Measurements from ENCODE around the gene MYO9B.

The MYO9B gene

GRCh38 chr19:17229890-17230289 is 154.3 kb downstream of the MYO9B start:
- no peaks in the 10 kb centered on the region for H3F3A ChIP-seq (ENCODE audit: insufficient read depth)
- H3K79me2 ChIP-seq (ENCODE audit: insufficient read depth, low read length) = no peaks in the 10 kb centered on the region
- TF ChIP-seq CTCF (IDR thresholded peaks at IDR 0.05; ENCODE audit: insufficient read depth, low read length, poor library complexity, severe bottlenecking) = no peak
- no peak for TF ChIP-seq EZH2phosphoT487 (conservative IDR thresholded peaks at IDR 0.05; ENCODE audit: low read length)
- H3K36me3 ChIP-seq (ENCODE audit: low read length) = no peaks in the 10 kb centered on the region
- H3K27ac ChIP-seq (ENCODE audit: low read depth, low read length) = no peak overlapping the region
- H3K9me3 ChIP-seq (ENCODE audit: insufficient read depth, low read length) = no peaks in the 10 kb centered on the region
- no peak overlapping the region for H2AFZ ChIP-seq (ENCODE audit: low read depth, low read length, severe bottlenecking)
- H3K27me3 ChIP-seq (ENCODE audit: low read length) = no peaks in the 10 kb centered on the region
- H3K4me3 ChIP-seq (ENCODE audit: insufficient read depth, low read length, poor library complexity, severe bottlenecking) = no peak overlapping the region
- H3K4me2 ChIP-seq (ENCODE audit: low read depth, low read length, poor library complexity, severe bottlenecking) = no peak overlapping the region
- no peaks in the 10 kb centered on the region for H3K9me2 ChIP-seq (replicated peaks; ENCODE audit: insufficient read depth, low read length)
- no peak overlapping the region for H3K9ac ChIP-seq (ENCODE audit: low read length)
- H4K20me1 ChIP-seq (ENCODE audit: low read depth, low read length) = no peaks in the 10 kb centered on the region

- no peak overlapping the region for H3K4me2 ChIP-seq (ENCODE audit: low read depth, low read length, poor library complexity, severe bottlenecking)
- H3K4me3 ChIP-seq (ENCODE audit: insufficient read depth, low read length, poor library complexity, severe bottlenecking) = no peak overlapping the region
- no peak overlapping the region for H2AFZ ChIP-seq (ENCODE audit: low read depth, low read length, severe bottlenecking)
- H3K9me2 ChIP-seq (replicated peaks; ENCODE audit: insufficient read depth, low read length) = no peaks in the 10 kb centered on the region
- no peaks in the 10 kb centered on the region for H3K27me3 ChIP-seq (ENCODE audit: low read length)
- no peak for TF ChIP-seq CTCF (IDR thresholded peaks at IDR 0.05; ENCODE audit: insufficient read depth, low read length, poor library complexity, severe bottlenecking)
- no peak overlapping the region for H3K9ac ChIP-seq (ENCODE audit: low read length)
- H3K36me3 ChIP-seq (ENCODE audit: low read length) = no peaks in the 10 kb centered on the region
- H3K79me2 ChIP-seq (ENCODE audit: insufficient read depth, low read length) = no peaks in the 10 kb centered on the region
- no peak overlapping the region for H3K27ac ChIP-seq (ENCODE audit: low read depth, low read length)
- 0 out of 2 replicates have a peak, but pooled peaks cover 7% of the 10 kb centered on the region for H3F3A ChIP-seq (ENCODE audit: insufficient read depth)
- H3K9me3 ChIP-seq (ENCODE audit: insufficient read depth, low read length) = no peaks in the 10 kb centered on the region
- no peaks in the 10 kb centered on the region for H4K20me1 ChIP-seq (ENCODE audit: low read depth, low read length)
These were observed 156.7 kb downstream of the MYO9B start for GRCh38 chr19:17232258-17232657.

GRCh38 chr19:17234911-17235299 is 159.3 kb downstream of the MYO9B start:
- peak overlapping the region; percentile 78 for H2AFZ ChIP-seq (ENCODE audit: low read depth, low read length, severe bottlenecking)
- no peaks in the 10 kb centered on the region for H3K27me3 ChIP-seq (ENCODE audit: low read length)
- H3K9me3 ChIP-seq (ENCODE audit: insufficient read depth, low read length) = no peaks in the 10 kb centered on the region
- H4K20me1 ChIP-seq (ENCODE audit: low read depth, low read length) = no peaks in the 10 kb centered on the region
- no peak for TF ChIP-seq CTCF (IDR thresholded peaks at IDR 0.05; ENCODE audit: insufficient read depth, low read length, poor library complexity, severe bottlenecking)
- TF ChIP-seq EZH2phosphoT487 (conservative IDR thresholded peaks at IDR 0.05; ENCODE audit: low read length) = no peak
- H3K79me2 ChIP-seq (ENCODE audit: insufficient read depth, low read length) = no peaks in the 10 kb centered on the region
- H3K27ac ChIP-seq (ENCODE audit: low read depth, low read length) = 0 out of 2 replicates have a peak overlapping the region, but pooled peaks have one; percentile 30
- H3K9me2 ChIP-seq (replicated peaks; ENCODE audit: insufficient read depth, low read length) = no peaks in the 10 kb centered on the region
- 0 out of 2 replicates have a peak, but pooled peaks cover 10% of the 10 kb centered on the region for H3F3A ChIP-seq (ENCODE audit: insufficient read depth)
- no peaks in the 10 kb centered on the region for H3K36me3 ChIP-seq (ENCODE audit: low read length)
- H3K9ac ChIP-seq (ENCODE audit: low read length) = peak overlapping the region; percentile 66
- H3K4me2 ChIP-seq (ENCODE audit: low read depth, low read length, poor library complexity, severe bottlenecking) = peak overlapping the region; percentile 87
- peak overlapping the region; percentile 49 for H3K4me3 ChIP-seq (ENCODE audit: insufficient read depth, low read length, poor library complexity, severe bottlenecking)
